Measurements from ENCODE around the gene CRYGN. TPM values are rescaled to one million over a fixed set of nuclear protein-coding genes. Genes with fewer than 3 reads are reported as not detected.

CRYGN gene
- total and polyA plus RNA-seq, 9 of the 15 experiments (the other 6 are each of a cell fraction or from before 2014, with no cell fraction given): not detected

- no peak for DNase-seq (ENCODE audit: extremely low read depth in 1 of 4, low spot score in 3 of 4)
- intact Hi-C loops (cut with micrococcal nuclease) (no loop called here), in situ Hi-C loops (cut with MboI) (no loop called here)
- BruUV-seq (replicated peaks): no TSS peak
- no peak for ATAC-seq
- TF ChIP-seq ZNF57 (CRISPR knock-in tag; IDR thresholded peaks at IDR 0.05): no peak
- no peak for TF ChIP-seq NONO (IDR thresholded peaks at IDR 0.05; ENCODE audit: low read depth in 2 of 2, low read length in 1 of 2)
- TF ChIP-seq RBM22 (IDR thresholded peaks at IDR 0.05; ENCODE audit: low read depth, low read length, poor library complexity, severe bottlenecking): peak; percentile 76
- no peak for TF ChIP-seq ZNF146 (CRISPR knock-in tag; IDR thresholded peaks at IDR 0.05; ENCODE audit: unreplicated experiment)
- TF ChIP-seq E2F4 (CRISPR knock-in tag; IDR thresholded peaks at IDR 0.05; ENCODE audit: low read depth): no peak
- peak; percentile 34; the same call in 1 of the 2 replicates for TF ChIP-seq POLR2G (IDR thresholded peaks at IDR 0.05; ENCODE audit: low read depth, low read length)
- 0 out of 2 replicates have a peak, but pooled peaks have one; percentile 43 for TF ChIP-seq MED1 (CRISPR knock-in tag; IDR thresholded peaks at IDR 0.05; ENCODE audit: borderline replicate concordance)
- H2AFZ ChIP-seq (ENCODE audit: low read depth, low read length): no peak overlapping the region
- peaks cover 4% of the 10 kb centered on the region for H3K79me2 ChIP-seq (ENCODE audit: control insufficient read depth, insufficient read depth, low read length)
- H3K4me1 ChIP-seq (replicated peaks in 1 of 2; ENCODE audit: control insufficient read depth in 2 of 2, insufficient read depth in 2 of 2, low read length in 2 of 2): 0 out of 5 replicates have a peak, but pooled peaks cover 0 to 3% of the 10 kb centered on the region in 2 experiments
- no peak overlapping the region for H3K4me3 ChIP-seq
- no peak overlapping the region for H3K4me2 ChIP-seq (ENCODE audit: insufficient read depth, low read length)
- H3K9me1 ChIP-seq (ENCODE audit: control insufficient read depth, insufficient read depth, low read length): no peaks in the 10 kb centered on the region
- ChIA-PET CTCF (ENCODE audit: low intra/inter-chr PET ratio) (no interaction called here), POLR2A (interaction anchor here (0.6 to 2.3 kb wide), 2 partner anchors 11 to 14 kb away, joined by 4 to 6 read pairs; no protein-coding TSS in a partner anchor)
- no peaks in the 10 kb centered on the region for H4K20me1 ChIP-seq (replicated peaks; ENCODE audit: control insufficient read depth, insufficient read depth, low read length)
- H3K36me3 ChIP-seq (ENCODE audit: control insufficient read depth, insufficient read depth, low read length): peaks cover 81% of the 10 kb centered on the region
- no peak for FAIRE-seq
- 96% methylated on average over 19 of the region's 19 CpGs for WGBS (ENCODE audit: insufficient coverage, low coverage, missing lambda C conversion rate)
- no peak overlapping the region for H3K27ac ChIP-seq (ENCODE audit: extremely low read depth, low read depth, low read length)
- H3K27me3 ChIP-seq (ENCODE audit: control insufficient read depth in 2 of 2, insufficient read depth in 2 of 2, low read length in 2 of 2): no peaks in the 10 kb centered on the region
- H3K9ac ChIP-seq (ENCODE audit: insufficient read depth in 1 of 2, low read depth in 2 of 2, low read length in 2 of 2): no peak overlapping the region
- H3K9me3 ChIP-seq (replicated peaks; ENCODE audit: control insufficient read depth, insufficient read depth, low read depth, low read length): 0 out of 2 replicates have a peak, but pooled peaks cover 3% of the 10 kb centered on the region
Observed at GRCh38 chr7:151468217-151469018, 28.5 kb upstream of the CRYGN start.
